T-cell (primary cell): ENCODE results near the gene PTH. TPM values are rescaled to one million over a fixed set of nuclear protein-coding genes. Genes with fewer than 3 reads are reported as not detected.

ENCODE experiments used
- ATAC-seq, 4 experiments: fragments of 200-7000 bp in 3 of 4; fragments of 150-1000 bp in 1 of 4; cut with Tn5 transposase; replicated peaks in 1 of 4; 1 replicate in 3 of 4; 2 replicates in 1 of 4; pipeline ENCODE4 v1.10.0; 2021; ENCODE audit warnings: moderate library complexity in 3 of 4, mild to moderate bottlenecking in 2 of 4, moderate number of reproducible peaks in 1 of 4
- CTCF ChIA-PET, 2 donors: fragments of 300-600 bp; sonication (Branson Sonifier 250); formaldehyde crosslinking; loops; one replicate each; lab custom pipeline; 2022; ENCODE audit warnings: antibody characterized with exemption in 2 of 2; lab: Charles Lee
- POLR2A ChIA-PET, 2 donors: fragments of 300-600 bp; sonication (Branson Sonifier 250); formaldehyde crosslinking; loops; one replicate each; lab custom pipeline; 2022; ENCODE audit warnings: antibody characterized with exemption in 2 of 2; lab: Charles Lee
- DNase-seq, 35 experiments: peaks; one replicate each; pipeline versions ENCODE4 v3.0.0 to v3.0.0-alpha.2; 2013 to 2023
- H3K27ac ChIP-seq: one replicate; pipeline ENCODE4 v1.5.1; 2013; ENCODE audit warnings: low read length
- H3K27me3 ChIP-seq, 2 experiments: replicated peaks in 1 of 2; 1 replicate in 1 of 2; 2 replicates in 1 of 2; pipeline versions ENCODE4 v1.6.1 to v1.7.0; 2013; ENCODE audit warnings: low read length in 1 of 2, mixed read lengths in 1 of 2; ENCODE audit not compliant: control insufficient read depth in 2 of 2, insufficient read depth in 2 of 2; ENCODE audit errors: extremely low read depth in 1 of 2
- H3K36me3 ChIP-seq, 2 donors: 1 replicate in 1 of 2; 2 replicates in 1 of 2; pipeline versions ENCODE4 v1.6.1 to v1.7.0; 2013; ENCODE audit warnings: low read length in 1 of 2; ENCODE audit not compliant: control insufficient read depth in 2 of 2, insufficient read depth in 1 of 2; ENCODE audit errors: extremely low read depth in 1 of 2
- H3K4me1 ChIP-seq, 2 experiments: 1 replicate in 1 of 2; 2 replicates in 1 of 2; pipeline versions ENCODE4 v1.6.1 to v1.7.0; 2013; ENCODE audit warnings: low read length in 2 of 2, mixed read lengths in 1 of 2; ENCODE audit not compliant: insufficient read depth in 2 of 2, control insufficient read depth in 1 of 2; ENCODE audit errors: extremely low read depth in 1 of 2
- H3K4me3 ChIP-seq, 2 donors: 1 replicate in 1 of 2; 2 replicates in 1 of 2; pipeline versions ENCODE4 v1.5.1 to v1.7.0; 2013; ENCODE audit warnings: mild to moderate bottlenecking in 2 of 2, low read length in 1 of 2, moderate library complexity in 1 of 2; ENCODE audit not compliant: control insufficient read depth in 1 of 2; ENCODE audit errors: extremely low read depth in 1 of 2
- H3K9me3 ChIP-seq: 2 replicates; pipeline ENCODE4 v1.7.0; 2013
- H3K27ac Mint-ChIP-seq, 2 donors: one replicate each; pipeline ENCODE4 v1.8.0; 2020 to 2021; ENCODE audit warnings: mild to moderate bottlenecking in 2 of 2, mixed read lengths in 2 of 2
- H3K27me3 Mint-ChIP-seq, 2 donors: one replicate each; pipeline ENCODE4 v1.8.0; 2021 to 2022; ENCODE audit warnings: mixed read lengths in 2 of 2
- H3K36me3 Mint-ChIP-seq: one replicate; pipeline ENCODE4 v1.8.0; 2021; ENCODE audit warnings: mixed read lengths
- H3K4me1 Mint-ChIP-seq, 3 donors: one replicate each; pipeline ENCODE4 v1.8.0; 2020 to 2022; ENCODE audit warnings: mixed read lengths in 3 of 3, mild to moderate bottlenecking in 1 of 3
- H3K4me3 Mint-ChIP-seq, 3 donors: one replicate each; pipeline ENCODE4 v1.8.0; 2020 to 2022; ENCODE audit warnings: mild to moderate bottlenecking in 3 of 3, mixed read lengths in 3 of 3, moderate library complexity in 3 of 3
- H3K9me3 Mint-ChIP-seq, 3 donors: one replicate each; pipeline ENCODE4 v1.8.0; 2020 to 2022; ENCODE audit warnings: mixed read lengths in 3 of 3
- WGBS: methylation state at CpG from one replicate; pipeline ENCODE4 v1.1.5; 2013; ENCODE audit warnings: missing lambda C conversion rate; ENCODE audit not compliant: insufficient coverage; 5-methylcytosine and 5-hydroxymethylcytosine counted together
- total RNA-seq, 35 experiments: library from RNA in 6 of 35; stranded (reverse) in 6 of 35; fragments of 120-200 nt in 1 of 35; gene quantifications; one replicate each; pipeline versions ENCODE4 v1.2.1 to v1.2.4 and lab custom pipeline; 2013 to 2026

The PTH gene
- total RNA-seq (not detected), total RNA-seq (lab: John Stamatoyannopoulos, UW) (0 reads per million in 29 experiments)
- total RNA-seq (2013) = not detected

DNA sequence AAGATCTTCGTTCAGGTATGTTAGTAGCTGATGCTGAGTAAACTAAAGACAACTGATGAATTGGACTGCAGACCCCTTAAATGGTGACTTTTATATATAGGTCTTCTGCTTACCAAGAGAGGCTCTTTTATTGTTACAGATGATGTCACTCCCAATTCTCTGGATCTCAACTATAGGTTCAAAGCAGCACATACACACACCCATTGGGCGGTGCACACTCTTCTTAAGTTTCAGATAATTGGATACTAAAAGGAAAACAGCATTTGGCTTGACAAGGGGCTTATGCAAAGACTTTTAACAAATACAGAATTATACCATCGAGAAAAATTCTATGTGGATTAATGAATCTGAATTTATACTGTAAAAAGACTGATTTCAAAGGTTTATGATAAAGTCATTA is at the start of gene PTH:
Gene PTH (minus strand): TSS at position 69 of the 400 bp plus-strand sequence. CDS start 3,142 bp downstream, outside the sequence.
- no peaks in the 10 kb centered on the region for H3K4me1 Mint-ChIP-seq
- H3K36me3 Mint-ChIP-seq = no peaks in the 10 kb centered on the region
- CTCF ChIA-PET = no interaction called here
- H3K4me1 ChIP-seq = no peaks in the 10 kb centered on the region
- no peaks in the 10 kb centered on the region for H3K27me3 ChIP-seq
- H3K36me3 ChIP-seq = no peaks in the 10 kb centered on the region
- POLR2A ChIA-PET = no interaction called here
- no peak within 1 kb of the TSS for H3K27ac Mint-ChIP-seq
- no peaks in the 10 kb centered on the region for H3K9me3 ChIP-seq
- WGBS = no CpG with 5 or more reads among the region's 3 CpGs
- peaks cover 12 to 26% of the 10 kb centered on the region in 2 donors for H3K27me3 Mint-ChIP-seq
- DNase-seq (no peak), ATAC-seq (no peak)
- H3K9me3 Mint-ChIP-seq = no peaks in the 10 kb centered on the region
- no peak within 1 kb of the TSS for H3K4me3 ChIP-seq
- H3K27ac ChIP-seq = no peak within 1 kb of the TSS
- H3K4me3 Mint-ChIP-seq = no peak within 1 kb of the TSS

DNA sequence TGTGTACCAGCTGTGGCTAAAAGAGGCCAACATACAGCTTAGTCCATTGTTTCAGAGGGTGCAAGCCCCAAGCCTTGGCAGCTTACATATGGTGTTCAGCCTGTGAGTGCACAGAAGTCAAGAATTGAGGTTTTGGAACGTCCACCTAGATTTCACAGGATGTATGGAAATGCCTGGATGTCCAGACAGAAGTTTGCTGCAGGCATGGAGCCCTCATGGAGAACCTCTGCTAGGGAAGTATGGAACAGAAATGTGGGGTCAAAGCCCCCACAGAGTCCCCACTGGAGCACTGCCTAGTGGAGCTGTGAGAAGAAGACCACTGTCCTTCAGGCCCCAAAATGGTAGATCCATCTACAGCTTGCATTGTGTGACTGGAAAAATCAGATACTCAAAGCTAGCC is 42.2 kb upstream of the PTH start:
- H3K27me3 ChIP-seq = peaks cover 0 to 5% of the 10 kb centered on the region in 2 experiments
- POLR2A ChIA-PET = no interaction called here
- Mint-ChIP-seq H3K36me3 (peaks cover 4% of the 10 kb centered on the region), H3K4me1 (no peaks in the 10 kb centered on the region), H3K27me3 (peaks cover 2 to 4% of the 10 kb centered on the region in 2 donors), H3K4me3 (no peak overlapping the region), H3K27ac (no peak overlapping the region), H3K9me3 (peaks cover 7 to 20% (median 17%) of the 10 kb centered on the region in 3 donors)
- CTCF ChIA-PET = no interaction called here
- 50% methylated on average over 1 of the region's 1 CpG for WGBS
- no peak overlapping the region for H3K27ac ChIP-seq
- DNase-seq (no peak), ATAC-seq (no peak)
- no peak overlapping the region for H3K4me3 ChIP-seq
- no peaks in the 10 kb centered on the region for H3K36me3 ChIP-seq
- no peaks in the 10 kb centered on the region for H3K9me3 ChIP-seq
- no peaks in the 10 kb centered on the region for H3K4me1 ChIP-seq

DNA sequence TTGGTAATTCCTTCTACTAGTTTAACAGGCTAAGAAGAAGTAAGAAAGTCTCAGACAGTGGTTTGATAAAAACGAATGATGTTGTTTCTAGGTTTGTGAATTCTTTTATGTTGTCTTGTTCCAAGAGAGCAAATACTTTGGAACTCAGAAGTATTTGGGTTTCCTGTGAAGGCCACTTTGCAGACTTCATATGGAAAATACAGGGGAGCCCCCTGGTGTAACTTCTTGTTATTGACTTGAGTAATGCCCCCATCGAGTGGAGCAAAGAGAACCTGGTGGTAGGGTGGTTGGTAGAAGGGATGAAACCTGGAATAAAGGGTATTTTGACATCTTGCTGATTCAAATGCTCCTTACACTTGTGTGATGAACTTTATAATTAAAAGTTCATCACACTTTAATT is 40.0 kb upstream of the PTH start:
- H3K4me1 Mint-ChIP-seq = no peaks in the 10 kb centered on the region
- peaks cover 0 to 6% of the 10 kb centered on the region in 2 donors for H3K27me3 Mint-ChIP-seq
- H3K36me3 Mint-ChIP-seq = peaks cover 4% of the 10 kb centered on the region
- peaks cover 0 to 5% of the 10 kb centered on the region in 2 experiments for H3K27me3 ChIP-seq
- no peak overlapping the region for H3K27ac Mint-ChIP-seq
- no peaks in the 10 kb centered on the region for H3K4me1 ChIP-seq
- no peak overlapping the region for H3K4me3 ChIP-seq
- ChIA-PET CTCF (interaction anchor here (0.5 to 0.8 kb wide), 2 partner anchors 50 to 761 kb away, joined by 3 read pairs; no protein-coding TSS in a partner anchor), POLR2A (no interaction called here)
- WGBS = 33% methylated on average over 2 of the region's 2 CpGs
- ATAC-seq = no peak
- no peak for DNase-seq
- no peaks in the 10 kb centered on the region for H3K9me3 ChIP-seq
- H3K4me3 Mint-ChIP-seq = no peak overlapping the region
- no peaks in the 10 kb centered on the region for H3K36me3 ChIP-seq
- H3K9me3 Mint-ChIP-seq = peaks cover 16 to 24% (median 18%) of the 10 kb centered on the region in 3 donors
- no peak overlapping the region for H3K27ac ChIP-seq

DNA sequence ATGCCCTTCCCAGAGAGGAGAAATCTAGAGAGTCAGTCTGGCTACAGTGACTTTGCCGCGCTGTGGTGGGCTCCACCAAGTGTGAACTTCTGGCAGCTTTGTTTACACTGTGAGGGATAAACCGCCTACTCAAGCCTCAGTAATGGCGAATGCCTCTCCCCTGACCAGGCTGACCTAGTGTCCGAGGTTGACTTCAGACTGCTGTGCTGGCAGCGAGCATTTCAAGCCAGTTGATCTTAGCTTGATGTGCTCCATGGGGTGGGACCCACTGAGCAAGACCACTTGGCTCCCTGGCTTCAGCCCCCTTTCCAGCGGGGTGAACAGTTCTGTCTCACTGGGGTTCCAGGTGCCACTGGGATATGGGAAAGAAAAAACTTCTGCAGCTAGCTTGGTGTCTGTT is 38.6 kb upstream of the PTH start:
- H3K9me3 ChIP-seq = no peaks in the 10 kb centered on the region
- no peak for ATAC-seq
- H3K4me1 Mint-ChIP-seq = no peaks in the 10 kb centered on the region
- peaks cover 16 to 20% (median 18%) of the 10 kb centered on the region in 3 donors for H3K9me3 Mint-ChIP-seq
- H3K27me3 ChIP-seq = peaks cover 0 to 5% of the 10 kb centered on the region in 2 experiments
- H3K27ac ChIP-seq = no peak overlapping the region
- no peak for DNase-seq
- H3K27ac Mint-ChIP-seq = no peak overlapping the region
- POLR2A ChIA-PET = no interaction called here
- no peaks in the 10 kb centered on the region for H3K36me3 ChIP-seq
- CTCF ChIA-PET = no interaction called here
- H3K4me3 Mint-ChIP-seq = no peak overlapping the region
- peaks cover 4% of the 10 kb centered on the region for H3K36me3 Mint-ChIP-seq
- H3K4me3 ChIP-seq = no peak overlapping the region
- 74% methylated on average over 6 of the region's 7 CpGs for WGBS
- H3K4me1 ChIP-seq = no peaks in the 10 kb centered on the region
- peaks cover 0 to 6% of the 10 kb centered on the region in 2 donors for H3K27me3 Mint-ChIP-seq

DNA sequence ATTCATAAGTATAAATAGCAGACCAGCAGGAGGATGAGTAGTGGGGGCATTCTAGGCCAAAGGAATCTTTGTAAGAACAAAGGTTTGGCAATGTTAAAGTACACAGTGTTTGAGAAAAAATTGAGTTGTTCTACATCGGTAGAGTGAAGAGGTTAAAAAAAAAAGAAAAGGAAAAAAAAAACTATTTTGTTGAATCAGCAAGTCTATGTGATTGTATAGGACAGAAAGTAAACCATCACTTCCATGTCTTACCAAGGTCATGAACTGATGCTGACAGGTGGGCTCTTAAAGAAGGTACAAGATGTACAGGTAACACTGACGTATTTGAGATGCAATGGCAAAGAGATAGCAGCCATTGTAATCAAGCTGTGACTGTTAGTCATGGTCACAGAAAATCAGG is 29.5 kb upstream of the PTH start:
- ChIA-PET POLR2A (no interaction called here), CTCF (no interaction called here)
- WGBS = 50% methylated on average over 1 of the region's 2 CpGs
- H3K4me1 Mint-ChIP-seq = no peaks in the 10 kb centered on the region
- no peak for DNase-seq
- Histone ChIP-seq H3K4me1 (no peaks in the 10 kb centered on the region), H3K27me3 (no peaks in the 10 kb centered on the region), H3K36me3 (no peaks in the 10 kb centered on the region), H3K9me3 (no peaks in the 10 kb centered on the region), H3K27ac (no peak overlapping the region), H3K4me3 (no peak overlapping the region)
- H3K27me3 Mint-ChIP-seq = peaks cover 0 to 6% of the 10 kb centered on the region in 2 donors
- peaks cover 0 to 2% (median 0%) of the 10 kb centered on the region in 3 donors for H3K9me3 Mint-ChIP-seq
- no peak overlapping the region for H3K4me3 Mint-ChIP-seq
- no peaks in the 10 kb centered on the region for H3K36me3 Mint-ChIP-seq
- H3K27ac Mint-ChIP-seq = no peak overlapping the region
- ATAC-seq = no peak

DNA sequence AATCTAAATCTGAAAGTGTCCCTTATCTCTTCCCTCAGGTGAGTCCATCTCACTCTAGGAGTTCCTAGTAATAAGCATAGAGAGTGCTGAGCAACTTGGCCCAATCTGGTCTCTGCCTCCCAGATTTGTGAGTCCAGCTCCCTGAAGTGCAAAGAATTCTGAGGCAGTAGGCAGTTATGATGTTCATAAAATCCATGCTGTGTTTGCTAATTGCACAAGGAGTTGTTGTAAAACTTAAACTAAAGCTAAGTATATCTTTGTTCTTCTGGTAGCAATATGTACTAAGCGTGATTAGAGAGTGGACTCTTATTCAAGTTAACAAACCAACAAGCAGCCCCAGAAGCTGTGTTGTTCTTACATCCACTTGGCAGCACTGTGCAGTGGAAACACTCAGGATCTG is 7.6 kb upstream of the PTH start:
- CTCF ChIA-PET = interaction anchor here (0.6 kb wide), 2 partner anchors 165 to 707 kb away, joined by 3 to 13 read pairs; no protein-coding TSS in a partner anchor
- no peaks in the 10 kb centered on the region for H3K36me3 ChIP-seq
- ATAC-seq = no peak
- H3K9me3 ChIP-seq = no peaks in the 10 kb centered on the region
- POLR2A ChIA-PET = interaction anchor here in 1 of 2 donors (0.5 kb wide), 1 partner anchor 42 kb away, joined by 8 read pairs; no protein-coding TSS in a partner anchor
- DNase-seq = no peak
- H3K4me3 Mint-ChIP-seq = no peak overlapping the region
- no peak overlapping the region for H3K4me3 ChIP-seq
- no peak overlapping the region for H3K27ac ChIP-seq
- peaks cover 24% of the 10 kb centered on the region in 2 donors for H3K27me3 Mint-ChIP-seq
- H3K9me3 Mint-ChIP-seq = no peaks in the 10 kb centered on the region
- H3K4me1 ChIP-seq = no peaks in the 10 kb centered on the region
- no peaks in the 10 kb centered on the region for H3K36me3 Mint-ChIP-seq
- H3K4me1 Mint-ChIP-seq = no peaks in the 10 kb centered on the region
- peaks cover 0 to 3% of the 10 kb centered on the region in 2 experiments for H3K27me3 ChIP-seq
- WGBS = no CpG with 5 or more reads among the region's 1 CpG
- no peak overlapping the region for H3K27ac Mint-ChIP-seq
